HG03442 (cell line): ENCODE data around the gene ATXN3L.

Experiments used
- ATAC-seq: cut with Tn5 transposase; IDR thresholded peaks from one replicate; pipeline ENCODE4 v1.9.1; 2021; ENCODE audit warnings: mild to moderate bottlenecking, moderate library complexity; ENCODE audit not compliant: unreplicated experiment

ATXN3L gene

GRCh38 chrX:13270360-13270759 is 49.5 kb downstream of the ATXN3L start:
- ATAC-seq: no peak

GRCh38 chrX:13268874-13269273 is 51.0 kb downstream of the ATXN3L start:
- ATAC-seq: no peak
